Neural progenitor cell (in vitro differentiated cells): ENCODE results near the gene SLC35F5. TPM values are rescaled to one million over a fixed set of nuclear protein-coding genes. Genes with fewer than 3 reads are reported as not detected.
"Not testable (repeated sequence)": the region's sequence is repeated elsewhere in the genome, so short reads cannot be mapped to it uniquely, and the experiment has no call there.

Experiments used
- DNase-seq: peaks from one replicate; pipeline ENCODE4 v3.0.0-alpha.2; 2016; ENCODE audit warnings: low spot score
- H2AFZ ChIP-seq: fragments of 200-600 bp; sonication (generic); replicated peaks from 2 replicates; pipeline ENCODE4 v1.6.1; 2016; ENCODE audit warnings: antibody characterized with exemption
- H3F3A ChIP-seq: fragments of 200-600 bp; sonication (generic); 2 replicates; pipeline ENCODE4 v1.6.1; 2016; ENCODE audit warnings: antibody characterized with exemption, low read depth
- H3K27ac ChIP-seq: fragments of 200-600 bp; sonication (generic); 2 replicates; pipeline ENCODE4 v1.5.1; 2016; ENCODE audit warnings: mild to moderate bottlenecking
- H3K27me3 ChIP-seq: fragments of 200-600 bp; sonication (generic); 2 replicates; pipeline ENCODE4 v1.6.1; 2016; ENCODE audit warnings: mild to moderate bottlenecking, moderate library complexity
- H3K36me3 ChIP-seq: fragments of 200-600 bp; sonication (generic); 2 replicates; pipeline ENCODE4 v1.5.1; 2016
- H3K4me1 ChIP-seq: fragments of 200-600 bp; sonication (generic); 2 replicates; pipeline ENCODE4 v1.6.1; 2016; ENCODE audit warnings: mixed run types
- H3K4me2 ChIP-seq: fragments of 200-600 bp; sonication (generic); 2 replicates; pipeline ENCODE4 v1.6.1; 2016
- H3K4me3 ChIP-seq: fragments of 200-600 bp; sonication (generic); 2 replicates; pipeline ENCODE4 v1.5.1; 2016
- H3K79me2 ChIP-seq: fragments of 200-600 bp; sonication (generic); 2 replicates; pipeline ENCODE4 v1.6.1; 2016; ENCODE audit warnings: low read depth
- H3K9ac ChIP-seq: fragments of 200-600 bp; sonication (generic); 2 replicates; pipeline ENCODE4 v1.6.1; 2016
- H3K9me3 ChIP-seq: fragments of 200-600 bp; sonication (generic); 2 replicates; pipeline ENCODE4 v1.5.1; 2016; ENCODE audit warnings: low read depth
- H4K20me1 ChIP-seq: fragments of 200-600 bp; sonication (generic); 2 replicates; pipeline ENCODE4 v1.6.1; 2016; ENCODE audit warnings: low read depth
- H3K27ac Mint-ChIP-seq: 3 replicates; pipeline ENCODE4 v1.8.0; 2021; ENCODE audit warnings: mixed read lengths
- H3K27me3 Mint-ChIP-seq: 2 replicates; pipeline ENCODE4 v1.8.0; 2022; ENCODE audit warnings: low read depth, mild to moderate bottlenecking, inconsistent platforms, moderate library complexity, mixed read lengths; ENCODE audit not compliant: insufficient read depth
- H3K36me3 Mint-ChIP-seq: 3 replicates; pipeline ENCODE4 v1.8.0; 2021; ENCODE audit warnings: mixed read lengths
- H3K4me1 Mint-ChIP-seq: 3 replicates; pipeline ENCODE4 v1.8.0; 2021; ENCODE audit warnings: mixed read lengths
- H3K4me3 Mint-ChIP-seq: 3 replicates; pipeline ENCODE4 v1.8.0; 2021; ENCODE audit warnings: mild to moderate bottlenecking, moderate library complexity, mixed read lengths
- H3K9me3 Mint-ChIP-seq: 3 replicates; pipeline ENCODE4 v1.8.0; 2020; ENCODE audit warnings: mixed read lengths
- CTCF ChIP-seq: fragments of 200-600 bp; sonication (generic); IDR thresholded peaks from 2 replicates; pipeline ENCODE4 v1.5.1; 2017; ENCODE audit warnings: antibody characterized with exemption, mild to moderate bottlenecking
- EZH2 ChIP-seq: fragments of 200-600 bp; sonication (generic); IDR thresholded peaks from 2 replicates; pipeline ENCODE4 v1.6.1; 2017; ENCODE audit warnings: antibody characterized with exemption, mild to moderate bottlenecking, moderate library complexity
- EZH2phosphoT487 ChIP-seq: fragments of 200-600 bp; sonication (generic); IDR thresholded peaks from 2 replicates; pipeline ENCODE4 v1.6.1; 2017; ENCODE audit warnings: antibody characterized with exemption
- total RNA-seq: library from RNA; depleted of rRNA; stranded (reverse); fragments of >200 nt; gene quantifications from 2 replicates; pipeline ENCODE4 v1.2.3, GENCODE V29; 2015; ENCODE audit warnings: low replicate concordance

The SLC35F5 gene
- total RNA-seq, 1 donor from 2014 or later = 83.0 TPM

GRCh38 chr2:113703386-113704299 lies 52.8 kb downstream of the SLC35F5 start:
- Mint-ChIP-seq H3K27me3 (peaks cover 2% of the 10 kb centered on the region), H3K27ac (no peak overlapping the region), H3K36me3 (peaks cover 9% of the 10 kb centered on the region), H3K4me1 (no peaks in the 10 kb centered on the region), H3K4me3 (peak overlapping the region; percentile 30), H3K9me3 (no peaks in the 10 kb centered on the region)
- H3K9ac ChIP-seq = no peak overlapping the region
- TF ChIP-seq EZH2 (no peak), EZH2phosphoT487 (no peak), CTCF (no peak)
- no peaks in the 10 kb centered on the region for H3K79me2 ChIP-seq
- H3K27ac ChIP-seq = no peak overlapping the region
- no peaks in the 10 kb centered on the region for H3K4me1 ChIP-seq
- H4K20me1 ChIP-seq = no peaks in the 10 kb centered on the region
- no peak overlapping the region for H3K4me3 ChIP-seq
- no peak overlapping the region for H2AFZ ChIP-seq
- no peaks in the 10 kb centered on the region for H3K27me3 ChIP-seq
- no peak for DNase-seq
- H3K9me3 ChIP-seq = no peaks in the 10 kb centered on the region
- no peak overlapping the region for H3K4me2 ChIP-seq
- peaks cover 6% of the 10 kb centered on the region for H3F3A ChIP-seq
- no peaks in the 10 kb centered on the region for H3K36me3 ChIP-seq

- no peak for DNase-seq
- H4K20me1 ChIP-seq = no peaks in the 10 kb centered on the region
- H3K4me1 ChIP-seq = no peaks in the 10 kb centered on the region
- no peak overlapping the region for H3K9ac ChIP-seq
- no peak overlapping the region for H3K27ac Mint-ChIP-seq
- H3K4me2 ChIP-seq = no peak overlapping the region
- H3K27ac ChIP-seq = no peak overlapping the region
- H3K4me3 Mint-ChIP-seq = no peak overlapping the region
- no peak overlapping the region for H3K4me3 ChIP-seq
- no peaks in the 10 kb centered on the region for H3K9me3 Mint-ChIP-seq
- peaks cover 5% of the 10 kb centered on the region for H3K36me3 Mint-ChIP-seq
- no peak overlapping the region for H2AFZ ChIP-seq
- H3K9me3 ChIP-seq = no peaks in the 10 kb centered on the region
- H3F3A ChIP-seq = peaks cover 2% of the 10 kb centered on the region
- no peaks in the 10 kb centered on the region for H3K79me2 ChIP-seq
- H3K27me3 ChIP-seq = no peaks in the 10 kb centered on the region
- no peaks in the 10 kb centered on the region for H3K4me1 Mint-ChIP-seq
- H3K27me3 Mint-ChIP-seq = peaks cover 2% of the 10 kb centered on the region
- TF ChIP-seq CTCF (no peak), EZH2phosphoT487 (no peak), EZH2 (no peak)
- no peaks in the 10 kb centered on the region for H3K36me3 ChIP-seq
Measured at GRCh38 chr2:113700186-113700841, 56.1 kb downstream of the SLC35F5 start.

- Histone ChIP-seq H3K27me3 (no peaks in the 10 kb centered on the region), H3K27ac (no peak overlapping the region), H3F3A (peaks cover 2% of the 10 kb centered on the region), H3K4me2 (no peak overlapping the region), H3K36me3 (no peaks in the 10 kb centered on the region), H3K9me3 (no peaks in the 10 kb centered on the region), H3K4me1 (no peaks in the 10 kb centered on the region), H3K9ac (no peak overlapping the region), H3K79me2 (no peaks in the 10 kb centered on the region), H4K20me1 (no peaks in the 10 kb centered on the region), H2AFZ (no peak overlapping the region), H3K4me3 (no peak overlapping the region)
- DNase-seq = no peak
- Mint-ChIP-seq H3K9me3 (no peaks in the 10 kb centered on the region), H3K27me3 (peaks cover 2% of the 10 kb centered on the region), H3K4me3 (no peak overlapping the region), H3K4me1 (no peaks in the 10 kb centered on the region), H3K36me3 (peaks cover 2% of the 10 kb centered on the region), H3K27ac (no peak overlapping the region)
- no peak for TF ChIP-seq CTCF
- no peak for TF ChIP-seq EZH2phosphoT487
- no peak for TF ChIP-seq EZH2
Measured at GRCh38 chr2:113698892-113699447, 57.5 kb downstream of the SLC35F5 start.

GRCh38 chr2:113698251-113698650 lies 58.2 kb downstream of the SLC35F5 start:
- not testable (repeated sequence) for H3K27me3 ChIP-seq, H3K9ac ChIP-seq, H3K4me3 Mint-ChIP-seq, H3K9me3 ChIP-seq, H3K4me1 ChIP-seq, H2AFZ ChIP-seq, H3K4me2 ChIP-seq, H3K4me3 ChIP-seq, H3K27me3 Mint-ChIP-seq, H3K4me1 Mint-ChIP-seq, H3K79me2 ChIP-seq, H3K27ac Mint-ChIP-seq, H3K27ac ChIP-seq, H3K9me3 Mint-ChIP-seq, DNase-seq, H4K20me1 ChIP-seq, H3F3A ChIP-seq, H3K36me3 ChIP-seq, H3K36me3 Mint-ChIP-seq
